ENCODE measurements around the gene PPP2R5D. TPM values are rescaled to one million over a fixed set of nuclear protein-coding genes. Genes with fewer than 3 reads are reported as not detected.
"Not testable (repeated sequence)": the region's sequence is repeated elsewhere in the genome, so short reads cannot be mapped to it uniquely, and the experiment has no call there.

Gene PPP2R5D
- total RNA-seq, 1 donor from 2014 or later, result 37.3 TPM

DNA sequence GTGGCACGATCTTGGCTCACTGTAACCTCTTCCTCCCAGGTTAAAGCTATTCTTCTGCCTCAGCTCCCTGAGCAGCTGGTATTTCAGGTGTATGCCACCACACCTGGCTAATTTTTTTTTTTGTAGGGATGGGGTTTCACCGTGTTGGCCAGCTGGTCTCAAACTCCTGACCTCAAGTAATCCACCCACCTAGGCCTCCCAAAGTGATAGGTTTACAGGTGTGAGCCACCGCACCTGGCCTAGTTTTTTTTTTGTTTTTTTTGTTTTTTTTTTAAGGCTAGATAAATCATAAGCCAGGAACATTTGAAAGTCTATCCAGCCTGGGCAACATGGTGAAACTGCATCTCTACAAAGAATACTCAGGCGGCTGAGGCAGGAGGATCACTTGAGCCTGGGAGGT lies 48.0 kb downstream of the PPP2R5D start:
- DNase-seq, result no peak

DNA sequence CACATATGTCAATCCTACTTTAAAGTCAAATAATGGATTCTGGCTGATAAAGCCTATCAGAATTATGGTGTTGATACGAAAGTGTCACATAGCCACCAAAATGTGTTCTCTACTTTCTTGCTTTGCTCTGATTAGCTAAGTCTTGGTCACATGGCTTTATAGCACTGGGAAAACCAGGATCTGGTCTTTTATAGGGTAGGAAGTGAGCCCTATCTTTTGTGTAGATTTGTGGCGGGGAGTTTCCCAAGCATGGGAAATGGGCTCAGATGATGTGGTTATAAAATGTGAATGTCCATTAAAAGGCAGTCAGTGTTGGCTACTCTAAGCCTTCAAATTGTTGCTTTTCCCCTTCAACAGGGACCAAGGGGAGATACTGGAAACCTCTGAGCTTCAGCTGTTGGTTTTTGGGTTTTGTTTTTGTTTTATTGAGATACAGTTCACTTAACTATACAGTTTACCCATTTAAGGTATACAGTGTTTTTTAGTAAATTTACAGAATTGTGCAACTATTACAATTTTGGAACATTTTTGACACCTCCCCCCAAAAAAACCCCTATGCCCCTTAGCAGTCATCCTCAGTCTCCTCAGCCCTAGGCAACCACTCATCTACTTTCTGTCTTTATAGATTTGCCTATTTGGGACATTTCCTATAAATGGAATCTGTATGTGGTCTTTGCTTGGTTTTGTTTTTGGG lies 49.3 kb downstream of the PPP2R5D start:
- DNase-seq, result no peak

DNA sequence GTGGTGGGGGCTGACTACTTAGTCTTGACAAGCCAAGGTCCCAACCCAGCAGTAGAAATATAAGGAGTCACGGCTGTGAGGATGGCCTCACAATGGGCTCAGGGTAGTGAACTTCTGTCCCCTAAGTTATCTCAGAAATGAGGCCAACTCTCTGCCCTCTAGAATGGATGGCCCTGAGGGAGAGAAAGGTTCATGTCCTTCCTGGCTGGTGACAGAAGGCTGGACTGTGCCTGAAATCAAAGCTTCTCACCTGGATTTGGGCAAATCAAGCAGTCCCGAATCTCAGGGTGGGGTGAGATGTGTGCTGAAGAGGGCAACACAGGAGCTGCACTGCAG lies 49.8 kb downstream of the PPP2R5D start:
- no peak for DNase-seq

DNA sequence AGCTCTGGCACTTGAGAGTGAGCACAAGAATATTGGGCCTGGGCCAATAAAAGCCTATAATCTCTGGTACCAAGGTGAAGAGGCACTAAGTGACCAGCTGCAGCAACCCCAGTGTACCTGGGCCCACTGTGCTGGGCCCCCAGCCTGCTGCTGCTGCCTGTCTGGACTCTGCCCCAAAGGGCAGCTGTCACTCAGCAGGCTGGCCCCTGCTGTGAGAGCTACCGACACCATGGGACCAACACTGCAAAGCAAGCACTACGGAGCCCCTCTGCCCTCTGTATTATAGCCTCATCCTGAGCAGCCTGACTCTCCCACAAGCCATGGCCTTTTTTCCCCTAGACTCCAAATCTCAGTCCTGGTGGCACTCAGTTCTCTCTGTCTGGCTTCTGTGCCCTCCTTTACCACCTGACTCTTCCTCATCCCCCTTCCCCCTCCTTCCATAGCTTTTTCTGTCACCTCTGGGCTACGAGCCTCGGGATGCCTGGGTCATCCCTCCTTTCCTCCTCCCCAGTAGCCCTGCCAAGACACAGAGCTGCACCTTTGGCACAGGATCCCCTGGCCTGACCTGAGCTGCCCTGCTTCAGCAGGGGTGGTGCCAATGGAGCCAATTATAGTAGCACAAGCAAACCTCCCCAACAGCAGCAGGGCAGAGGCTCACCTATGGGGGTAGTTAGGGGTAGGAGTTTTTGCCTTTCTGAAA lies 51.3 kb downstream of the PPP2R5D start:
- DNase-seq, result no peak

DNA sequence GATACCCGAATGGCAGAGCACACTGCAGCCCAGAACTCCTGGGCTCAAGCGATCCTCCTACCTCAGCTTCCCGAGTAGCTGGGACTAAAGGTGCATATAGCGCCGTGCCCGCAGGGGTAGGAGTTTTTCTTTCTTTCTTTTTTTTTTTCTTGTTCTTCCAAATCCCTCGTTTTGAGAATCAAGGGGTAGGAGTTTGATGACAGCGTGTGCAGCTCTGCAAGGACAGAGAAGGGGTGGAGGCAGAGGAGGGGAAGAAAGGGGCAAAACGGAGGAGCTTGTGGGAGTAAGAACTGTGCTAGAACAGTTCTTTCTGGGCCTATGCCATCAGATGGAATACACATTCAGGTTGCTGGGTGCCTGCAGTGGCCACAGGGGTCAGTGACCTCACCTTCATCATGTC lies 52.3 kb downstream of the PPP2R5D start:
- no peak for DNase-seq

DNA sequence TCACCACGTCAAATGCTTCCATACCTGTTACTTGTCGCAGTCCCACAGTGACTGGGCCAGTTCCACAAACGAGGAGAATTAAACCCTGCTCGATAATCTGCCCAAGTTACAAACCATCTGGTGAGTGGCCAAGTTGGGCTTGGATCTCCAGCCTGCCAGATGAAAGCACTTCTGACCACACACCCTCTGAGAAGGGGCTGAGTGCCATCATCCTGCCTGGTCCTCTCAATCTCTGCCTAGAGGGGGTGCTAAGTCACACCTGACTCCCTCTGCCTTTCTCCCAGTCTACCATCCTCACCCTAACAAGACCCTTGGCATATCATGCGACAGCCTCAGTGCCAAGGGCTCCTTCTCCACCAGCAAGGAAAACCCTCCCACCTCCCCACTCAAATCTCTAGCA lies 52.8 kb downstream of the PPP2R5D start:
- DNase-seq, result no peak

DNA sequence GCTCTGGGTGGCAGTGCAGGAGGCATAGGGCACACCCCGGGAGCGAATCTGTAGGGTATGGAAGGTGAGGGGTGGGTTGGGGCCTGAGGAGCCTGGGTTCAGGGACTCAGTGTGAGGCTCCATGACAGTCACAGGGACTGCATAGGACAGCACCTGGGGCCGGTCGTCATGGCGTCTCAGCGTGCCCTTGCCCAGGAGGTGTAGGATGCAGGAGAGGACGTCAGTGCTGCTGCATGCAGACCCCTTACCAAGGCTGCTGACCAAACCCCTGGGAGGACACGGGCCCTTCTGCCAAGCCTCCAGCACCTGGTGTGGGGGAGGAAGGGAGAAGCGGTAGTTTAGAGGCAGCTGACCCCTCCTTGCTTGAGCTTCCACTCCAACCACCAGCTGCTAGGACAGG lies 53.3 kb downstream of the PPP2R5D start:
- no peak for DNase-seq

DNA sequence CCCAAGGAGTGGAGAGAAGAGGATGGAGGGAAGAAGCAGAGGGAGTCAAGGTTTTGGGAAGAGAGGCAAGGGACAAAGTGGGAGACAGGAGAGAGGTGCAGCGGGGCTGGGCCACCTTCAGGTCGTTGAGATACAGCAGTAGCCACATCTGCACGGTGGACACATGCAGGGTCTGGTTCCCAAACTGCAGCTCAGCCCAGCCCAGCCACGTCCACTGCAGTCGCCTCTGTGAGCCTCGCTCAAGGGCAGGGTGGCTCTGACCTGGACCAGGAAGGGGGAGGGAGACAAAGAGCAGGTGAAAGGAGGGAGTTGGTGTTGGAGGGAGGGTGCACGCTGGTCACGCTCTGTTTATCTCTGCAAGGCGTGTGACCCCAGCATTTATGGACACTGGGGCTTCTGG lies 54.4 kb downstream of the PPP2R5D start:
- no peak for DNase-seq

DNA sequence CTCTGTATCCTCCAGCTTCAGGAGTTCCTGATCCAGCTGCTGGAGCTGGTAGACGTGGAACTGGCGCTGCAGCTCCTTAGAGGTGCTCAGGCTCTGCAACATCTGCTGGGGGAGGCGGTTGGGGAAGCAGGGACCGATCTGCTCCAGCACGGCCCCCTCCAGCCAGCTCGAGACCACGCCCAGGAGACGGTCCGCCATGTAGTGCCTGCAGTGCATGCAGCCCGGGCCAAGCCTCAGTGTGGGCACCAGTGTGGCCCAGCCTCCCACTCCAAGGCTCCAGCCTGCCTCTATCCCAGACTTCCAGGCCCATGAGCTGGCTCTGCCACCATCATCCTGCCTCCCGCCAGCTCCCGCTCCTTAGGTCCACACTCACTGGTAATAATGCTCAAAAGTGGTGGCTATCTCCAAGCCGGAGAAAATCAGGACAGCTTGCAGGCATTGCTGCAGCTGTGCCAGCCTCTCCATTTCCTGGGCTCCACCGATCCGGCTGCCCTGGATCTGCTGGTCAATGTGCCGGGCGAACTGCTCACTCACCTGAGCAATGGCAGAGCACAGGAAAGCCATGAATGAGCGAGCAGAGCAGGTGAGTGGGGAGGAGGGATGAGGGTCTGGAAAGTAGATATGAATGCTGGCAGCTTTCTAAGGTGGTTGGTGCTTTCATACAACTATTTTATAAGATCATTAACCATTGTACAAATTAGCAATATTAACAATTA lies 56.3 kb downstream of the PPP2R5D start:
- no peak for DNase-seq

DNA sequence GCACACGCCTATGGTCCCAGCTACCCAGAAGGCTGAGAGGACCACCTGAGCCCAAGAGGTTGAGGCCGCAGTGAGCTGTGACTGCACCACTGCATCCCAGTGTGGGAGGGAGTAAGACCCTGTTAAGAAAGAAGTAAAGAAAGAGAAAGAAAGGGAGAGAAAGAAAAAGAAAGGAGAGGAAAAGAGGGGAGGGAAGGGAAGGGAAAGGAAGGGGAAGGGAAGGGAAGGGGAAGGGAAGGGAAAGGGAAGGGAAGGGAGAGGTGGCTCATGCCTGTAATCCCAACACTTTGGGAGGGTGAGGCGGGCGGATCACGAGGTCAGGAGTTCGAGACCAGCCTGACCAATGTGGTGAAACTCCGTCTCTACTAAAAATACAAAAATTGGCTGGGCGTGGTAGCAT lies 57.1 kb downstream of the PPP2R5D start:
- not testable (repeated sequence) for DNase-seq

DNA sequence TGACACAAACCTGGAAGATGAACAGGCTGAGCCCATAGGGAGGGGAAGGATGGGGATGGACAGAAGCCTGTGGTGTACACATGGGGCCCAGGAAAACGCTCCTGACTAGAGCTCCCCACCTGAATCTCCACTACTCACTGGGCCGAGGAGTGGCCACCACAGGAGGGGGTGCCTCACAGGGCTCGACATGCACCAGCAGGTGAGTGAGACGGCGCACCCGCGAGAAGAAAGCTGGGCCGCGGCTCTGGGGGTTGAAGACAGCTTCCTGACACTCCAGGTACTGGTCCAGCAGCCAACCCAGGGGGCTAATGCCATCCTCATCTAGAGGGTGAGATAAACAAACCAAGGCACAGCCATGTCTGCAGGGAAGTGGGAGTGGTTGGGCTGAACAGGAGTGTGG lies 58.9 kb downstream of the PPP2R5D start:
- no peak for DNase-seq

DNA sequence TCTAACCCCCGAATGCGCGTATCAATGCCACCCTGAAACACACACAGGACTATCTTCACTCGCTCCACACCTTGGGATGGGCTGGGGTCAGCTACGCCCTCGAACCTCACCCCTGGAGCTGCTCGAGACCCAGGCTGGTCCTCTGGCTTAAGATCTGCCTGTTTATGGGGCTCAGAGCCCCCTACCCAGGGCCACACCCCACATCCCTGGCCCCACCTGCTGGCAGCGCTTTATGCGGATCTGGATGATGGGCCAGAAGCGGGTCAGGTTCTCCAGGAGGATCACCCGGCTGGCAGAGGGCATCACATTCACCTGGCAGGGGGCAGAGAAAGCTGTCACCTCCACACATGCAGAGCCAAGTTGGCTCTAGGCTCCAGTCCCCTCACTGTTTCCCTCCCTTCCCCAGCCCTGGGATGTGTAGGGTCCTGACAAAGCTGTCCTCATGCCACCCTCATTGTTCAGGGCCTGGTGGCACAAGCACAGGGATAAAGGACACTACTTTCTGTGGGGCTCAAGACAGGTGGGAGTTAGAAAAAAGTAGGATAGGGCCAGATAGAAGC lies 61.1 kb downstream of the PPP2R5D start:
- no peak for DNase-seq

DNA sequence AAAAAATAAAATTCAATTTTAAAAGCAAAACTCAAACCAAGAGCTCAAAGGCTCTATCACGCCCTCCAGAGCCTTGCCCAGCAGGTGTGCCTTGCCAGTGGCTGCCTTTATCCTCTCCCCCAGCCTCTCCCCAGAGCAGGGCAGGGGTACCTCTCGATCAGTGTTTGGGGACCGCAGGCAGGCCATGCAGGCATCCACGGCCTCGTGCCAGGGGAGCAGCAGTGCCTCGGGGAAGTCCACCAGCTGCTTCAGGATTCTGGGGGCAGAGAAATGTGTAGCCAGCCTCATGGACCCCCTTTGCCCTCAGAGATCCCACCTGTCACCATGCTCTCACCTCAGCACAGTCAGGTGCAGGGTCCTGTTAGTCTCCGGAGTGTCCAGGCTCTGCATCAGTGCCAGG lies 63.6 kb downstream of the PPP2R5D start:
- DNase-seq, result no peak

DNA sequence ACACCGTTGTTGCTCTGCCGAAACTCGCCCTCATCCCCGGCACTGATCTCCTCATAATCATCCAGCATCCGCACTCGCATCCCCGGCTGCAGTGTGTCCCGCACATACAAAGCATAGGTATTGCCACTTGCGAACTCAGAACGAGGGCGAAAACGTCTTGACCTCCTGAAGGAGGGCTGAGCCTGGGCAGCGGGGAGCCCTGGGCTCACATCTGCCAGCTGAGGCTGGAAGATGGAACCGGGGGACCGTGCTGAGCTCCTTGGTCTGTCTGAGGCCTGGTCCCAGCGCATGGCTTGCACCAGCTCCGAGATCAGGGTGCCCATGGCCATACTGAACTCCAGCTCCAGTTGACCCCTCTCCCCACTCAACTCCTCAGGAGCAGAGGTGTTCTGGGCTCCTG lies 66.6 kb downstream of the PPP2R5D start:
- DNase-seq, result no peak

DNA sequence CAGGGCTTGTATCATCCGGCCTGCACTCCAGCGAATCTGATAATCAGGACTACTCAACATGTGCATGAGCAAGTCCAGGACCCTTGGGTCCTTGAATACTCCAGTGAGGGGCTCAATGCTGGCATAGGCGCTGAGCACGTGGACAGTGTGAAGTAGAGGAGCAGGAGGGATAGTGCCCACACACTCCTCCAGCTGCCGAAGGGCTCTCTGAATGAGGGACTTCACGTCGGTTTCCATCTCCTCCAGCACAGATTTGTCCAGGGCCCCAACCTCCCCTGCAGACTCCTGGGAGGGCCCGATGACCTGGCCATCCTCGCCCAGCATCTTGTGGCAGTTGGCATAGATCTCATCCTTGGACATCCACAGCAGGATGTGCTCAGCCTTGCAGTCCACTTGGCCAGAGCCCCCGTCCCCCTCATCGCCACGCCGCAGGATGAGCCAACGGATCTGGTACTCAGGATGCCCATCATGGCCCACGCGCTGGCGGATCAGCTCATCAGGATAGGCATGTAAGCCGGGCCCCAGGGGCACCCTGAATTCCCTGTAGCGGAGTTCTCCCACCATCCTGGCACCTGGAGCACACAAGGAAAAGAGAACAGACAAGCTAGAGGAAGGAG lies 68.0 kb downstream of the PPP2R5D start:
- no peak for DNase-seq

DNA sequence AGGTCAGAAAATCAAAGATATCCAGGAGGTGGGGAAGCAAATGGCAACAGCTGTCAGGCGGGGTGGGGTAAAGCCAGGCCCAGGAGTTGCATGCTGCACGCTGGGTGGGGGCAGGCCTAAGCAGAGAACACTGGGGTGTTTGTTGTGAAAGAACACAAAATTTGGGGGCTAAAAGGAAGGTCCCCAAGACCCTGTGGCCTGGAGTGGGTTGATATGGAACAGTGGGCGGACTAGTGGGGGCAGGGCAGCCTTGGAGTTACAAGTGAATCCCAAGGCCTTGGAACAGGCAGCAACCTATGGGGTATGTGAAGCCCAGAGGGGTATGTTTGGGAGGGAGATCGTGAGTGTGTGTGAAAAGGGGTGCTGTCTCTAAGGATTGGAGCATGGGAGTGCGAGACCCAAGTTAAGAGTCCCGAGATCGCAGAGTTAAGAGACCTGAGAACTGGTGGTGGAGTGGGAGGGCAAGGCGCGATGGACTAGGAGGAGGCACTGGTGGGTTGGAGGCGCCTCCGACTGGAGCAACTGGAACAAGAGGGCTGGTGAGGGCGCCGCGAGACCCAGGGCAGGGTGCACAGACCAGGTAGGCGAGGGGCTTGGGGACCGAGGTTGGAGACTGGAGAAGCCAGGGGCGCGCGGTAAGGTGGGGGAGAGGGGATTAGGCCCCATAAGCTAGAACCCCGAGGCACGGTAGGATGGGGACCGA lies 68.6 kb downstream of the PPP2R5D start:
- peak; percentile 73 for DNase-seq

DNA sequence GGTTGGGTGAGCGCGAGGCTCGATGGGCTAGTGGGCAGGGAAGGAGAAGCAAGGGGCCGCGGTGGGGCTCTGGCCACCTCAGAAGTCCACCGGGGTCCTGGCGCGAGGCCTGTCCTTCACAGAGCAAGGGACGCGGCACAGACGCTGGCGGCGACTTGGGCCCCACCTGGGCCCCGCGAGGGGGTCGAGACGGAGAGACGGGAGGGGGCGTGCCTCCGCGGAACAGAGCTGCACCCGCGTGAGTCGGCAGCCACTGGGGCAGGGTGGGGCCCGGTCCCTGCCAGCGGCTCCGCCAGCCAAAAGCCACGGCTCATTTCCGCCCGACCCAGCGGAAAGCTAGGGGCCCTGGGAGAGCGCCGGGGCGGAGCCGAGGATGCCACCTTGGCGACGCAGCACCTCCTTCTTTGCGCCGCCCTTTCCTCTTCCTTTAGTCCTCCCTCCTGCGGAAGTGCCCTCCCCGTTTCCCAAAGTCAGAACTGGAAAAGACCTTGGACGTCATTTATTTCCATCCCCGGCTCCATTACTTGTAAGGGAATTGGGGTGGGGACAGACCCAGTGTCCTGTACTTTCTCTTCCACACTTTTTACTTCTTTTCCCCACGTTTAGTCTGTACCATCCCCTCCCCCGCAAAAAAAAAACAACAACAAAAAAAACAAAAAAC lies 69.3 kb downstream of the PPP2R5D start, which contains the start of gene CUL7:
Gene CUL7, minus strand, starts transcription at position 307 of the 661 bp plus-strand sequence. CDS start 1,063 bp downstream, outside the sequence.
- DNase-seq, result peak; percentile 98

DNA sequence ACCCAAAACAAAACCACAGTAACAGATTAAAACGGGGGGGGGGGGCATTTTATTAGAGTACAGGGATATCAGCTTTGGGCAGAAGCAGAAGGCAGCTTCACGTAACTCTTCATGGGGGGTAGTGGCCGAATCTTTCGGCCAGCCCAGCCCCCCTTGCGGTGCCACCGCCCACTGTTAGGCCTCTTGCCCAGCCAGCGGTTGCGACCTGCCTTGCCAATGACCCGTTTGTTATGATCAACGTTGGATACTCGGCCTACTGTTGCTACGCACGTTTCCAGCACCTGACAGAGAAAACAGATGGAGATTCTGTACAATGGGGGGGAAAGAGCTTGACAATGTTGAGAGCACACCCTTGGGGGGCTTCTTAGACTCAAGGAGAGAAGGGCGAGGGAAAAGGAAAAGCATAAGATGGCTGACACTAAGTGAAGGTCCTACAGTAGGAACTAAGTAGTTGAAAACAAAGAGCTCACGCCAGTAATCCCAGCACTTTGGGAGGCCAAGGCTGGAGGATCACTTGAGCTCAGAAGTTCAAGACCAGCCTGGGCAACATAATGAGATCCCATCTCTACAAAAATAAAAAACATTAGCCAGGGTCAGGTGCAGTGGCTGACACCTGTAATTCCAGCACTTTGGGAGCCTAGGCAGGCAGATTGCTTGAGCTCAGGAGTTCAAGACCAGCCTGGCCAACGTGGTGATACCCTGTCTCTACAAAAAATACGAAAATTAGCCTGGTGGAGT lies 70.0 kb downstream of the PPP2R5D start:
- no peak for DNase-seq

DNA sequence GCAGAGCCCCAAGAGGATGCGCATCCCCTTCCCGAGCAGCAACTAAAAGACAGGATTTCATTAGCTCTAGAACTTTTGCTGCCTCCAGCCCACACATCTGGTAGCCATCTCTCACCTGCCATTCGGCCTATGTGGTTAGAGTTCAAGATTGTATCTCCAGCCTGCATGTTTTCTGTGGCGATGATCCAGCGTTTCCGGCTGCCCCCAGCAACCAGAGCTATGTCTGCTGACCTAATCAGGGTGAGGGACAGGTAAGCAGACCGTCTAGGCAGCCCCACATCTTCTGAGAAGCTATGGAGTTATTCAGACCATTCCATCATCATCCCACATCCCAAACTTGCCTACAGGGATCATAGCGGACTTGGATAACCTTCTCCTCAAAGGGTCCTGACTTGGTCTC lies 71.6 kb downstream of the PPP2R5D start:
- no peak for DNase-seq

DNA sequence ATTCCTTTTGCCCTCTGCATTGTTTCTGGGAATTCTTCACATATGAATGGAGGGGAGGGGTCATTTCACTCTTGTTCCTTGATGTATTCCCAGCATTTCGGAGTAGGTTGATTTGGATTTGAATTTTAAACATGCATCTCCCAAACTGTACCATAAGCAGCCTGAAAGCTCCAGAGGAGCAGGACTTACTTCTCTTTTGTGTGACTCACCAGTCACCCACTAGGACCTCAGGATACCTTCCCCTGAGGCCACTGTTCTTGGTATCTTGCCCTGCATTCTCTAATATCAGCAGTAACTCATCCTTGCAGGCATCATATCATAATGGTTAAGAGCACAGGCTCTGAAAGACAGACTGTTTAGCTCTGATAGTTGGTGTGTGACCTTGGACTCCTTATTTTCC lies 74.2 kb downstream of the PPP2R5D start:
- DNase-seq, result no peak
